GM18858 (cell line): ENCODE results near the gene RAB3C.

Experiments used
- ATAC-seq: cut with Tn5 transposase; IDR thresholded peaks from one replicate; pipeline ENCODE4 v1.9.1; 2021; ENCODE audit not compliant: unreplicated experiment

Gene RAB3C

GRCh38 chr5:58765058-58765457 lies 182.2 kb downstream of the RAB3C start:
- ATAC-seq, result no peak

- no peak for ATAC-seq
Observed at GRCh38 chr5:58767104-58767503, 184.2 kb downstream of the RAB3C start.

- ATAC-seq, result no peak
Observed at GRCh38 chr5:58770136-58770535, 187.3 kb downstream of the RAB3C start.

- no peak for ATAC-seq
Observed at GRCh38 chr5:58771796-58772195, 188.9 kb downstream of the RAB3C start.

- no peak for ATAC-seq
Observed at GRCh38 chr5:58773744-58774441, 191.0 kb downstream of the RAB3C start.

GRCh38 chr5:58774937-58775336 lies 192.1 kb downstream of the RAB3C start:
- no peak for ATAC-seq

GRCh38 chr5:58775701-58776262 lies 192.9 kb downstream of the RAB3C start:
- peak; percentile 66 for ATAC-seq

- no peak for ATAC-seq
Observed at GRCh38 chr5:58776559-58776958, 193.7 kb downstream of the RAB3C start.

GRCh38 chr5:58778888-58779287 lies 196.0 kb downstream of the RAB3C start:
- ATAC-seq, result no peak

GRCh38 chr5:58786035-58786434 lies 203.2 kb downstream of the RAB3C start:
- ATAC-seq, result no peak

GRCh38 chr5:58786711-58787303 lies 203.9 kb downstream of the RAB3C start:
- no peak for ATAC-seq

GRCh38 chr5:58787987-58788386 lies 205.1 kb downstream of the RAB3C start:
- no peak for ATAC-seq

GRCh38 chr5:58793888-58794657 lies 211.2 kb downstream of the RAB3C start:
- ATAC-seq, result no peak

- ATAC-seq, result no peak
Observed at GRCh38 chr5:58794875-58795274, 212.0 kb downstream of the RAB3C start.

- no peak for ATAC-seq
Observed at GRCh38 chr5:58795327-58795726, 212.5 kb downstream of the RAB3C start.

- no peak for ATAC-seq
Observed at GRCh38 chr5:58797021-58797420, 214.1 kb downstream of the RAB3C start.

- no peak for ATAC-seq
Observed at GRCh38 chr5:58800356-58800755, 217.5 kb downstream of the RAB3C start.

GRCh38 chr5:58800861-58801540 lies 218.1 kb downstream of the RAB3C start:
- ATAC-seq, result no peak

- no peak for ATAC-seq
Observed at GRCh38 chr5:58803056-58803455, 220.2 kb downstream of the RAB3C start.

- ATAC-seq, result no peak
Observed at GRCh38 chr5:58804291-58804690, 221.4 kb downstream of the RAB3C start.

- ATAC-seq, result no peak
Observed at GRCh38 chr5:58810086-58810485, 227.2 kb downstream of the RAB3C start.
